ENCODE data around the gene TNNT2.

Gene TNNT2

GRCh38 chr1:201332616-201333335, 44.7 kb downstream of the TNNT2 start:
- no peak for DNase-seq (ENCODE audit: low read depth)

GRCh38 chr1:201332021-201332420, 45.5 kb downstream of the TNNT2 start:
- no peak for DNase-seq (ENCODE audit: low read depth)

- no peak for DNase-seq (ENCODE audit: low read depth)
Measured at GRCh38 chr1:201331166-201331565, 46.3 kb downstream of the TNNT2 start.

DNA sequence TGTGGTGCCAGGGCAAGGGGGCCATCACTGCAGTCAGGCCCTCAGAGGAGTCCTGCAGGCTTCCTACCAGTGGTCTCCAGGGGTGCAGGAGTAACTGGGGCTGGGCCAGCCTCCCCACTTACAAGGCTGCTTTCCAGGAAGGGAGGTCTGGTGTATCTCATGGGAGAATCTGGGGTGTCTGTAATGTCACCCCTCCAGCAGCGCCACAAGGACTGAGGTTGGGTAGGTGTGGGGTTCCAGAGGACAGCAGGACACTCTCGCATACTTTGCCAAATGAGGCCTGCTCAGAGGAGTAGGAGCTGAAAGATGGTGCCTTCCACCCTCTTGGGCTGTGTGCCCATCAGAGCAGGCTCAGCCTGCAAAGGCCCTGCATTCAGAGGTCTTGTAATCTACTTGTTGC, 46.9 kb downstream of the TNNT2 start:
- DNase-seq (ENCODE audit: low read depth): no peak

- DNase-seq (ENCODE audit: low read depth): no peak
Measured at GRCh38 chr1:201329801-201330200, 47.7 kb downstream of the TNNT2 start.

- no peak for DNase-seq (ENCODE audit: low read depth)
Measured at GRCh38 chr1:201329286-201329685, 48.2 kb downstream of the TNNT2 start.

- DNase-seq (ENCODE audit: low read depth): no peak
Measured at GRCh38 chr1:201328576-201328975, 48.9 kb downstream of the TNNT2 start.

- no peak for DNase-seq (ENCODE audit: low read depth)
Measured at GRCh38 chr1:201327687-201328240, 49.7 kb downstream of the TNNT2 start.

GRCh38 chr1:201326710-201327109, 50.8 kb downstream of the TNNT2 start:
- no peak for DNase-seq (ENCODE audit: low read depth)

DNA sequence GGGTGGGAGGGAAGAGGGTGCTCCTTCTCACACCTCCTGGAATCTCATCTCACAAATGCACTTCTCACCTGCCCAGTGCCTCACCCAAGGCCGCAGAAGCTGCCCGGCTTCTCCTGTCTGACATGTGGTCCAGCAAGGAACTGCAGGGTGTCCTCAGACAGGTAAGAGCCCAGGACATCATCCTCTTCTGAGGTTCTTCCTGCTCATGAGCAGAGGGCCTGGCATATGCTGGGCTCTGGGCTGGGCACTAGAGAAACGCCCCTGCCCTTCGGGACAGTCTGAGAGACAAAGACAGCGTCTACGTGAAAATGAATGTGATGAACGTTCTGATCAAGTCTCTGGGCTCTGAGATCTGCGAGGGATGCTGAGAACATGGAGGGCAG, 51.8 kb downstream of the TNNT2 start:
- DNase-seq (ENCODE audit: low read depth): no peak

GRCh38 chr1:201324821-201325677, 52.4 kb downstream of the TNNT2 start:
- no peak for DNase-seq (ENCODE audit: low read depth)

DNA sequence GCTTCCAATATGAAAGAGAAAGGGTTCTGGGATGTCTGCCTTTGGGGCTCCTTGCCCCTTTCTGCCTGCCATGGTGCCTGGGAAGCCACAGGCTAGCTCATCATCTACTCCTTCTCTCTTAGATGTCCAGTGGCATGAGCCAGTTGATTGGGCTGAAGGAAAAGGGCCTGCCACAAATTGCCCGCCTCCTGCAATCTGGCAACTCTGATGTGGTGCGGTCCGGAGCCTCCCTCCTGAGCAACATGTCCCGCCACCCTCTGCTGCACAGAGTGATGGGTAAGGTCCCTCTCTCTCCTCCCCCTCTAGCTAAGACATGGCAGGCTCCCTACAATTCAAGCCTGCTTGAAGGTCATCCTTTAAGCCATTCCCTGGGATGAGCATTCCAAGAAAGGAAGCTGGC, 53.2 kb downstream of the TNNT2 start:
- DNase-seq (ENCODE audit: low read depth): no peak

DNA sequence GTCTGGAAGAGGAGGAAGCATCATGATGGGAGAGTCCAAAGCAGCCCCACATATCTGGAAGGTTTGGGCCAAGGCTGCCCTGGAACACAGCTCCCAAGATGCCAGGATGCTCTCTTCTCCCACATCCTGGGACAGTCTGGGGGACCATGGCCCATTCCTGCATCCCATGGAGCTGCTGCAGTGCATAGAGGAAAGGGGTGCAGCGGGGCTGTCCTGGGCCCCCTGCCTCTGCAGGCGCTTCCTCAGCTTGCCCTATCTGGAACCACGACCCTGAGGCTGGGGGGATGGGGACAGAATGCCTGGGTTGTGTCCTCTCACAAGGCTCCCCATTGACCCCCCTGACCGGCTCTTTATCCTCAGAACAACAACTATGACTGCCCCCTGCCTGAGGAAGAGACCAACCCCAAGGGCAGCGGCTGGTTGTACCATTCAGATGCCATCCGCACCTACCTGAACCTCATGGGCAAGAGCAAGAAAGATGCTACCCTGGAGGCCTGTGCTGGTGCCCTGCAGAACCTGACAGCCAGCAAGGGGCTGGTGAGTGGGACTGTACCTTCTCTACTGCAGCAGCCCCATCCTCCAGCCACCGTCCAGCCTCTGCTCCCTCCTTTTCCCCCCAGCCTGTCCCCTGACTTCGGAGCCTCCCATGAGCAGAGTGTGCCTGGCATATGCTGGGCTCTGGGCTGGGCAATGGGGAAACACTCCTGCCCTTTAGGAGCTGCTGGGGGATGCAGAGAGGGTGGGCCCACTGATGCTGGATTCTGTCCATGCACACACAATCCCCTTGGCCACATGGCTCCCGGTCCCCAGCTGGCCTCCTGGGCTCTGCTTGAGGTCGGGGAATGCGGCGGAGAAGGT, 54.6 kb downstream of the TNNT2 start:
- DNase-seq (ENCODE audit: low read depth): no peak

- DNase-seq (ENCODE audit: low read depth): no peak
Measured at GRCh38 chr1:201321826-201322390, 55.6 kb downstream of the TNNT2 start.

DNA sequence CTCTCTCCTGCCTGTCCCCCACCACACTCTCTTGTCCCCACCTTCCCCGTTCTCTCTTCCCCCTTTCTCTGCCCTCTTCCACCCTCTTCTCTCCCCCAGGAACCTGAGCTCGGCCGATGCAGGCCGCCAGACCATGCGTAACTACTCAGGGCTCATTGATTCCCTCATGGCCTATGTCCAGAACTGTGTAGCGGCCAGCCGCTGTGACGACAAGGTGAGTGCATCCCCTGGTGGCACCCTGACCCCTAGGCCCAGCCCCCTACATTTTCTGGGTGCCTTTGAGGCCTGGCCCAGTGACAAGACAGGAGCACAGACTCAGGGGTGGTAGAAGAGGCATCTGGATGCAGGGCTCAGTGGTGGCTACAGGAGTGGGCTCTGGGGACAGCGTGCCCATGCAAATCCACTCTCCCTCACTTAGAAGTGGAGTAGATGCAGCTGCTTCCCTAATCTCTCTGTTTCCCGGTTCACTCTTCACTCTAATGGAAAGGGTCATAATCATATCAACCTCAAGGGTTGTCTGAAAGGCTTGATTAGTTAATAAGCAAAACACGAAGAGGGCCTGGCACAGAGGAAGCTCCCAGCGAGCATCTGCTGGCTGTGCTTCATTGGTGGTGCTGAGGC, 57.2 kb downstream of the TNNT2 start:
- no peak for DNase-seq (ENCODE audit: low read depth)

DNA sequence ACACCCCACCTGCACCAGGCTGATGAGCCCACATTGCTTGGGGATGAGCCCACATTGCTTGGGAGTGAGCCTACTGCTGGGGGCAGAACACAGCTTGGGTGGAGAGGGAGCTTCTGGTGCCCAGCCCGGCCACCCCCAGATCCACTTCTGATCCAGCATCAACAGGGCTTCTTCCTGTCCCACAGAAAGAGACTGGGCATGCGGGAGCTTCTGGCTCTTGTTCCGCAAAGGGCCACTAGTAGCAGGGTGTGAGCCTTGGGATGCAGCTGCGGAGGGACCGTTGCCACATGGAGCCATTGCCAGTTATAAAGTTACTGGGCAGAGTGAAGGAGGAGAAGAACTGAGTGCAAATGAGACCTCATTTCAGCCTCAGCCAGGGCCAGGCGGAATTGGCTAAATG, 57.8 kb downstream of the TNNT2 start:
- DNase-seq (ENCODE audit: low read depth): no peak

DNA sequence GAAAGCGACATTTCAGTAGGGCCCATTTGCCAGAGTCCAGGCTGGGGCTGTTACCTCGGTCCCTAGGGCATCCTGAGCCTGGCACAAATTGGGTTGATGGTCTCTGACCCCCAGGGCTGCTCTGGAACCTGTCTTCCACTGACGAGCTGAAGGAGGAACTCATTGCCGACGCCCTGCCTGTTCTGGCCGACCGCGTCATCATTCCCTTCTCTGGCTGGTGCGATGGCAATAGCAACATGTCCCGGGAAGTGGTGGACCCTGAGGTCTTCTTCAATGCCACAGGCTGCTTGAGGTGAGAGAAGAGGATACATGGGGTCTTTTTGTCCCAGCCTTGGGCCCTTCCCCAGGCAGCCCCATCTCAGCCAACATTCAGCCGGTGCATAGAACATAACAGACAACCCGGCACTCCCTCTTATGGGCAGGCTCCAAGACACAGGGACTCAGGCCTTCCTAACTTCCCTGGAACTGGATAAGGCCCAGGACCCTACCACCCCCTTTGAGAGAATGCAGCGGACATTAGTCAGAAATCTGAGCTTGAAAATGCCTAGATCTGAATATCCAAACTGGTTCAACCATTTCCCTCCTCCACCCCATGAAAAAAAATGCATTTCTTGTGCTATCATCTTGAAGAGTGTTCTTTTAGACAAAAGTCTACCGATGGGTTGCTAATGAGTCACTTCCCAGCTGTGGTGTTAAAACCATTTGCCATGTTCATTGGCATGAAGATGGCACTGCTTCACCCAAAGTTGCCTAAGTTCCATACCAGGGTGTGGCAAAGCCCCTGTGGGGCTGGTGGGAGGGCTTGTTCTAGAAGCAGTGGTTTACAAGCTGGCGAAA, 58.8 kb downstream of the TNNT2 start:
- no peak for DNase-seq (ENCODE audit: low read depth)

- no peak for DNase-seq (ENCODE audit: low read depth)
Measured at GRCh38 chr1:201317551-201317950, 59.9 kb downstream of the TNNT2 start.

GRCh38 chr1:201316556-201316955, 60.9 kb downstream of the TNNT2 start:
- DNase-seq (ENCODE audit: low read depth): no peak

DNA sequence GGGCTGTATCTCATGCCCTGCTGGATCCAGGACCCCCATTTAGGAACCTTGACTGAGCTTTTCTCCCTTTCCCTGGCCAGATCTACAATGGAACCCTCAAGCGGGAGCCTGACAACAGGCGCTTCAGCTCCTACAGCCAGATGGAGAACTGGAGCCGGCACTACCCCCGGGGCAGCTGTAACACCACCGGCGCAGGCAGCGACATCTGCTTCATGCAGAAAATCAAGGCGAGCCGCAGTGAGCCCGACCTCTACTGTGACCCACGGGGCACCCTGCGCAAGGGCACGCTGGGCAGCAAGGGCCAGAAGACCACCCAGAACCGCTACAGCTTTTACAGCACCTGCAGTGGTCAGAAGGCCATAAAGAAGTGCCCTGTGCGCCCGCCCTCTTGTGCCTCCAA, 64.4 kb downstream of the TNNT2 start:
- DNase-seq (ENCODE audit: low read depth): no peak

DNA sequence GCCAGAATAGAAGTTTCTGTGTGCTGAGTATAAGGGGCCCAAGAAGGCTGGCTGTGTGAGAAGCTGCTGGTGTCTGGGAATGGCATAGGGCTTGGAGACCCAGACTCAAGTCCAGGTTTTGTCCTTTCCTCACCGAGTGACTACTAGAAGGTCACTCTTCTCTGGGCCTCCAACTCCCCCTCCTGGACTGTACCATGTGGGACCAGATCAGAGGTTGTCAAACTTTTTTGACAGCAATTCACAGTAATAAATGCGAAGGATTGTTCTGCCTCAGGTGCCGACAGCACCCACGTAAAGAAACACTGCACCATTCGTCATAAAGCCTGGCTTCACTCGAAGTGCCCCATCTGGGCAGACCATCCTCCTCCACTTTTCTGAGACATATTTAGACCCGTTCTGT, 65.2 kb downstream of the TNNT2 start:
- DNase-seq (ENCODE audit: low read depth): no peak
